Ovary (tissue), 9 donors: Measurements from ENCODE around the gene ECM2. TPM values are rescaled to one million over a fixed set of nuclear protein-coding genes. Genes with fewer than 3 reads are reported as not detected.
A peak's percentile ranks its signal among the peaks of the same experiment; 100 is the strongest.

Source experiments
- DNase-seq, 5 donors: peaks; one replicate each; pipeline ENCODE4 v3.0.0-alpha.2; 2019 to 2020
- H3K27ac ChIP-seq, 2 donors: fragments of 200-600 bp; one replicate each; pipeline versions ENCODE4 v1.5.1 to v1.8.0; 2019 to 2022
- H3K27me3 ChIP-seq: fragments of 200-600 bp; one replicate; pipeline ENCODE4 v1.8.0; 2022
- H3K36me3 ChIP-seq: fragments of 200-600 bp; sonication (generic); one replicate; pipeline ENCODE4 v1.5.1; 2019
- H3K4me1 ChIP-seq: one replicate; pipeline ENCODE4 v1.8.1; 2013; ENCODE audit warnings: mild to moderate bottlenecking, moderate library complexity; ENCODE audit not compliant: insufficient read depth
- H3K4me3 ChIP-seq: fragments of 200-600 bp; sonication (generic); one replicate; pipeline ENCODE4 v1.5.1; 2017
- H3K9me3 ChIP-seq, 2 donors: fragments of 200-600 bp in 1 of 2; sonication (generic) in 1 of 2; one replicate each; pipeline versions ENCODE4 v1.5.1 to v1.8.1; 2013 to 2019; ENCODE audit warnings: mild to moderate bottlenecking in 1 of 2, moderate library complexity in 1 of 2
- EP300 ChIP-seq: sonication (generic); formaldehyde crosslinking; IDR thresholded peaks from one replicate; pipeline ENCODE4 v1.6.1; 2017; ENCODE audit warnings: antibody characterized with exemption
- POLR2A ChIP-seq: fragments of 450-650 bp; IDR thresholded peaks from one replicate; pipeline ENCODE4 v1.6.1; 2017; ENCODE audit warnings: antibody characterized with exemption, mild to moderate bottlenecking, moderate library complexity
- WGBS, 3 donors: extraction: QIAGEN DNeasy Blood & Tissue Kit in 1 of 3; methylation state at CpG; one replicate each; pipeline versions ENCODE4 v1.1.5 to v1.1.7; 2013 to 2017; 5-methylcytosine and 5-hydroxymethylcytosine counted together
- intact Hi-C, 4 donors: fragments of 100-400 bp; cut with DNase I; formaldehyde crosslinking; loops; one replicate each; pipeline versions ENCODE4 v1.11.0 to v1.15.1; 2022 to 2023
- polyA plus RNA-seq, 2 donors: library from polyadenylated mRNA; stranded (reverse); fragments of 200-250 nt in 1 of 2; fragments of 350-450 nt in 1 of 2; fragmentation: Illumina TruSeq in 1 of 2; extraction: RNeasy Lipid Tissue Mini Kit (QIAGEN cat#74804) in 1 of 2; gene quantifications; one replicate each; pipeline ENCODE4 v1.2.3, GENCODE V29; 2013 to 2014
- total RNA-seq, 7 donors: library from RNA; depleted of rRNA in 2 of 7; stranded (reverse); fragments of >200 nt in 2 of 7; fragmentation: NEBNext Ultra II Directional in 3 of 7; extraction: Animal tissue kit (Norgen Biotek cat#: 25700) in 3 of 7; gene quantifications; one replicate each; pipeline versions ENCODE4 v1.1.0 to v1.2.4, GENCODE V29; 2016 to 2023
- TF ChIP-seq, protein P1 (sequence below), 3 donors: fragments of 450-650 bp in 2 of 3; fragments of 200-600 bp in 1 of 3; IDR thresholded peaks; one replicate each; pipeline versions ENCODE4 v1.5.1 to v1.8.0; 2016 to 2022; ENCODE audit warnings: antibody characterized with exemption in 3 of 3, mild to moderate bottlenecking in 1 of 3
- donor health status: DM: no; HTN: no; CAD: no; lungs with moderate emphysema.
- donor health status: DM: no; HTN: no; CAD: no.
- donor health status: Bipolar disorder and iron deficiency.
- donor health status: DM: yes; HTN: yes; CAD: no.
- donor health status: DM: no; HTN: no; CAD: no.
- donor health status: DM: yes; HTN: yes; CAD: no.

The ECM2 gene
- total and polyA plus RNA-seq, 9 donors: 35.0 to 91.4 (median 65.9) TPM

DNA sequence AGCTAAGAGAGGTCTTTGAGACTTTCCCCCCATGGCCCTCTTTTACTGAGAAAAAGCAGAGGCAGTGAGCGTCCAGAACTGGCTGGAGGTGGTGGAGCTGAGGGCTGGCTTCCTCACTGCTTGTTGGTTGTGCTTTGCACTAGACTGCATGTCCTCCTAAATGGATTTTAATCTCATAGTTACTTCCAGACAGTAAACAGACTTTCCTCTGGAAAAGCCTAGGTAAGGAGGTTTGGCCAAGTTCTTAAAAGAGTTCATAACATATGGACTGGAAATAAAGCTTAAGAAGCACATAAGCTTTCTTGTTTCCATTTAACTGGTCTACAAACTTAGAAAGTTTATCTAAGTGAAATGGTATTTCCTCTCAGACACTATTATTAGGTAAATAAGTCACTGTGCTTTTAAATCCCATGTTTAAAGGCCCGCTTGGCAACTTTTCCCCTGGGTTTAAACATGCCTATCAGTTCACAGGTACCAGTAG is 55.5 kb downstream of the ECM2 start:
- H3K36me3 ChIP-seq: no peaks in the 10 kb centered on the region
- peak overlapping the region; percentile 17 for H3K4me3 ChIP-seq
- intact Hi-C loops: no loop called here
- H3K27me3 ChIP-seq: no peaks in the 10 kb centered on the region
- TF ChIP-seq, protein P1, sequence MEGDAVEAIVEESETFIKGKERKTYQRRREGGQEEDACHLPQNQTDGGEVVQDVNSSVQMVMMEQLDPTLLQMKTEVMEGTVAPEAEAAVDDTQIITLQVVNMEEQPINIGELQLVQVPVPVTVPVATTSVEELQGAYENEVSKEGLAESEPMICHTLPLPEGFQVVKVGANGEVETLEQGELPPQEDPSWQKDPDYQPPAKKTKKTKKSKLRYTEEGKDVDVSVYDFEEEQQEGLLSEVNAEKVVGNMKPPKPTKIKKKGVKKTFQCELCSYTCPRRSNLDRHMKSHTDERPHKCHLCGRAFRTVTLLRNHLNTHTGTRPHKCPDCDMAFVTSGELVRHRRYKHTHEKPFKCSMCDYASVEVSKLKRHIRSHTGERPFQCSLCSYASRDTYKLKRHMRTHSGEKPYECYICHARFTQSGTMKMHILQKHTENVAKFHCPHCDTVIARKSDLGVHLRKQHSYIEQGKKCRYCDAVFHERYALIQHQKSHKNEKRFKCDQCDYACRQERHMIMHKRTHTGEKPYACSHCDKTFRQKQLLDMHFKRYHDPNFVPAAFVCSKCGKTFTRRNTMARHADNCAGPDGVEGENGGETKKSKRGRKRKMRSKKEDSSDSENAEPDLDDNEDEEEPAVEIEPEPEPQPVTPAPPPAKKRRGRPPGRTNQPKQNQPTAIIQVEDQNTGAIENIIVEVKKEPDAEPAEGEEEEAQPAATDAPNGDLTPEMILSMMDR (IDR thresholded peaks at IDR 0.05): no peak
- TF ChIP-seq POLR2A (no peak), EP300 (no peak)
- peak overlapping the region; percentile 4 to 6 for H3K27ac ChIP-seq
- H3K4me1 ChIP-seq: peaks cover 13% of the 10 kb centered on the region
- 18 to 53% (median 40%) methylated on average over 2 of the region's 2 CpGs for WGBS, 3 donors
- DNase-seq: no peak
- no peaks in the 10 kb centered on the region for H3K9me3 ChIP-seq

DNA sequence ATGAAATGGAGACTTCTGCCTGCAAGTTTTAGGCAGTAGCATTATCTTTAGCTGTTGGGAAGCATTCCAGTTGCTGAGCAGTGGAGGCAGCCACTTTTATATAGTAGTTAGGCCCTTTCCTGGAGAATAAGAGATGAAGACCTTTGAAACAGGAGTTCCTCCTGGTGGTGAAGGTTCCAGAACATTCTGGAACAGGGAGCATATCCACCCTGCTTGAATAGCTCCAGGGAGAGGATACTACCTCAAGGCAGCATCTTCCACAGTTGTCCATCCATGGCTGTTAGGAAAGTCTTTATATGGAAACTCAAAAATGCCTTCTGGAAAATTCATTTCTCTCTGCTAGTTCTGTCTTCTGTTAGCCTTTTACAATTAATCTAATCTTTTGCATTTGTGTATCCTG is 56.4 kb downstream of the ECM2 start:
- H3K4me3 ChIP-seq: no peak overlapping the region
- no peak for DNase-seq
- H3K36me3 ChIP-seq: no peaks in the 10 kb centered on the region
- peaks cover 10% of the 10 kb centered on the region for H3K4me1 ChIP-seq
- no peaks in the 10 kb centered on the region for H3K27me3 ChIP-seq
- intact Hi-C loops: no loop called here
- no peak overlapping the region for H3K27ac ChIP-seq
- H3K9me3 ChIP-seq: no peaks in the 10 kb centered on the region
- no peak for TF ChIP-seq POLR2A
- no peak for TF ChIP-seq EP300
- TF ChIP-seq, protein P1 (IDR thresholded peaks at IDR 0.05): no peak

DNA sequence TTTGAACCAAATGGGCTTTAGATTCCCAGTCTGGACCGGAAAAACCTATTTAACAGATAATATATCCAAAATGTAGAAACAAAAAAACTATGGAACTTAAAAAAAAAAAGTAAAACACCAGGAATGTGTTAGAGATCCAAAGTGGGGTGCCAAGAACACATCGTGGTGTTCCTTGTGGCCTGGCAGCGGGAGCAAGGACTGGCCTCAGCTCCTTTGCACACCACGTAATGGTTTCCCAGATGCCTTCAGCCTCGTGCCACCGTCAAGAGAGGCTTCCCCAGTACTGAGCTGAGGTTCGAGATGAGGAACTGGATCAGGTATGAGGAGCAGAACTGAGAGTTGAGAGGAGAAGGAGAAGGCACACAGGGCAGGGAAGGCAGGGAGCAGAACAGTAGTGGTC is 57.0 kb downstream of the ECM2 start:
- intact Hi-C loops: no loop called here
- H3K4me1 ChIP-seq: peaks cover 10% of the 10 kb centered on the region
- no peak overlapping the region for H3K27ac ChIP-seq
- no peak for DNase-seq
- no peaks in the 10 kb centered on the region for H3K36me3 ChIP-seq
- no peak for TF ChIP-seq POLR2A
- H3K27me3 ChIP-seq: no peaks in the 10 kb centered on the region
- no peak overlapping the region for H3K4me3 ChIP-seq
- WGBS, 3 donors: 84 to 89% (median 87%) methylated on average over 7 of the region's 7 CpGs
- no peaks in the 10 kb centered on the region for H3K9me3 ChIP-seq

DNA sequence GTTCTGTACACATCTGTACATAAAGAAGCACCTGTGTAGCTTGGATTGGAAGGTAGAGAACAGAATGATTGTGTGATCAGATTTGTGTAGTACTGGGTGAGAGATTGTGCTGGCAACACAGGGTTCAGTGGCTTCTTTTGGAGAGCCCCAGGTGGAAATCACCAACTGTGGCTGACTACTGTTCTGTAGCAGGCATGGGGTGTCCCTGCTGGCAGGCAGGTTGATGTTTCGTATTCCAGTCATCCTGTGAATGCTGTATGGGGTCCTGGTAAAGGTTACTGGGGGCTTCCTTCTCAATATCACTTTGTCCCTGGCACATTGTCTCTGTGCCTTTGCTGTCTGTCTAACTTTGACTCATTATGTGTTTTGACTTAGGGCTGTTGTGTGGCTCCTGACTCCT is 58.8 kb downstream of the ECM2 start:
- H3K27me3 ChIP-seq: no peaks in the 10 kb centered on the region
- H3K4me1 ChIP-seq: peaks cover 8% of the 10 kb centered on the region
- H3K36me3 ChIP-seq: no peaks in the 10 kb centered on the region
- TF ChIP-seq, protein P1 (IDR thresholded peaks at IDR 0.05): no peak
- TF ChIP-seq POLR2A: no peak
- TF ChIP-seq EP300: no peak
- H3K9me3 ChIP-seq: no peaks in the 10 kb centered on the region
- no peak overlapping the region for H3K27ac ChIP-seq
- 95 to 100% (median 100%) methylated on average over 1 of the region's 1 CpG for WGBS, 3 donors
- intact Hi-C loops: no loop called here
- H3K4me3 ChIP-seq: no peak overlapping the region
- no peak for DNase-seq

DNA sequence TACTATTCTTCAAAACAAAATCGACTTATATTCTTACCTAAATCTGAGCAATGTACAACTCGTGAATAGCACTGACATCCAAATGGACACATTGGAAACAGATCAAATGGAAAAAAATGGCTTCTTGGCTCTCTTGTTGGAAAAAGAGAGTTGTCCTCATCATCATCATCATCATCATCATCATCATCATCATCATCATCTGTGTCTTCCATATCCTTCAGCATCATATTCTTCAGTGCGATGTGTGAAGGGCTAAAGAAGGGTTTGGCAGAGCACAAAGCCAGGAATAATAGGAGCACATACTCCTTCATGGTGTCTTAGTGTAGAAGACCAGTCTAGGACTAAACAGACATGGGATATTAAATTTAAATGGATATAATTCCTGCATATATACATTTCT is 61.2 kb downstream of the ECM2 start:
- no peaks in the 10 kb centered on the region for H3K27me3 ChIP-seq
- no peak for TF ChIP-seq EP300
- TF ChIP-seq POLR2A: no peak
- TF ChIP-seq, protein P1 (IDR thresholded peaks at IDR 0.05): no peak
- H3K4me1 ChIP-seq: peaks cover 6% of the 10 kb centered on the region
- intact Hi-C loops: no loop called here
- no peak for DNase-seq
- H3K4me3 ChIP-seq: no peak overlapping the region
- WGBS, 3 donors: 95 to 97% (median 95%) methylated on average over 3 of the region's 3 CpGs
- H3K36me3 ChIP-seq: no peaks in the 10 kb centered on the region
- H3K9me3 ChIP-seq: no peaks in the 10 kb centered on the region
- H3K27ac ChIP-seq: no peak overlapping the region
